ENCODE results near the gene PACSIN1.

Gene PACSIN1

DNA sequence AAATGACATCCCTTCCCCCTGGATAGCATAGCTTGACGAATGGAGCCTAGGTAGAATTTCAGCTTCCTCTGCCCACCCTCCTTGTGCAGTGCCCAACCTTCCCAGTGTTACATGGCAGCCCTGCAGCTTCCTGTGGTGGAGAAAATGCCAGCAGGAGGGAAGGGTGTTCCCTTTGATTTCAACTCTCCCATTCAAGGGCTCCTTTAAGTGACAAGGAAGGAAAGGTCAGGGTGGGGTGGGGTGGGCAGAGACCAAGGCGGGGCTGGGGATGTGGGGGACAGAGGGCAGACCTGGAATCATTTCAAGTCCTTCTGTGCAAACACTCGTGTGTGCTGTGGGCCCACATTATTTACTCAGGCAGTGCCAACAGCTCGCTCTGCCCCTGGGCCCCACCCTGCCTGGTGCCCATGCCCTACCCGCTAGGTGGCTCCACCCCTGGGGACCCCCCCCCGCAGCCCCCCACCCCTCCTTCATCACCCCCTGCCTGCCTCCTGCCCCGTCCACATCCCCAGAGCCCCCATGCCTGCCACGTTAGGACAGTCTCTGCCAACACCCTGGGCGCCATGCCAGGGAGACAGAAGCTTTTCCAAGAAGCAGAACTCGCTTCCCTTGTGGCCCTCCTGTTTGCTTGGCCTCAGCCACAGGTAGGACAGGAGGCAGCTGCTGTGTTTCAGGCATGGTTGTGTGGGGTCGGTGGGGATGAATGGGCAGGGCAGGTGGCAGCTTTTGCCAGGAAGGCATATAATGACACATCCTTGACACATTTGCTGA is 80.9 kb downstream of the PACSIN1 start:
- H3K4me2 ChIP-seq (ENCODE audit: low read length), result no peak overlapping the region
- H3K27me3 ChIP-seq (ENCODE audit: control insufficient read depth, insufficient read depth, low read length), result peaks cover 3% of the 10 kb centered on the region
- no peak overlapping the region for H3K9ac ChIP-seq (ENCODE audit: low read depth, low read length)
- H3K4me1 ChIP-seq (ENCODE audit: control insufficient read depth, insufficient read depth, low read length), result peaks cover 24% of the 10 kb centered on the region
- no peaks in the 10 kb centered on the region for H3K36me3 ChIP-seq (ENCODE audit: insufficient read depth, low read length)
- H3K9me3 ChIP-seq (replicated peaks; ENCODE audit: low read length), result no peaks in the 10 kb centered on the region
- no peak overlapping the region for H3K4me3 ChIP-seq (ENCODE audit: low read length)

GRCh38 chr6:34547701-34548644 is 82.1 kb downstream of the PACSIN1 start:
- H3K4me3 ChIP-seq (ENCODE audit: low read length), result no peak overlapping the region
- H3K4me2 ChIP-seq (ENCODE audit: low read length), result no peak overlapping the region
- no peak overlapping the region for H3K9ac ChIP-seq (ENCODE audit: low read depth, low read length)
- H3K27me3 ChIP-seq (ENCODE audit: control insufficient read depth, insufficient read depth, low read length), result peaks cover 7% of the 10 kb centered on the region
- H3K36me3 ChIP-seq (ENCODE audit: insufficient read depth, low read length), result no peaks in the 10 kb centered on the region
- H3K4me1 ChIP-seq (ENCODE audit: control insufficient read depth, insufficient read depth, low read length), result peaks cover 24% of the 10 kb centered on the region
- no peaks in the 10 kb centered on the region for H3K9me3 ChIP-seq (replicated peaks; ENCODE audit: low read length)

- Histone ChIP-seq H3K36me3 (ENCODE audit: insufficient read depth, low read length) (no peaks in the 10 kb centered on the region), H3K4me2 (ENCODE audit: low read length) (no peak overlapping the region), H3K9ac (ENCODE audit: low read depth, low read length) (no peak overlapping the region), H3K4me1 (ENCODE audit: control insufficient read depth, insufficient read depth, low read length) (peaks cover 12% of the 10 kb centered on the region), H3K27me3 (ENCODE audit: control insufficient read depth, insufficient read depth, low read length) (peaks cover 7% of the 10 kb centered on the region), H3K9me3 (replicated peaks; ENCODE audit: low read length) (no peaks in the 10 kb centered on the region), H3K4me3 (ENCODE audit: low read length) (no peak overlapping the region)
Measured at GRCh38 chr6:34549026-34549803, 83.3 kb downstream of the PACSIN1 start.

- no peaks in the 10 kb centered on the region for H3K36me3 ChIP-seq (ENCODE audit: insufficient read depth, low read length)
- H3K27me3 ChIP-seq (ENCODE audit: control insufficient read depth, insufficient read depth, low read length), result peaks cover 7% of the 10 kb centered on the region
- no peak overlapping the region for H3K4me3 ChIP-seq (ENCODE audit: low read length)
- H3K4me1 ChIP-seq (ENCODE audit: control insufficient read depth, insufficient read depth, low read length), result peaks cover 6% of the 10 kb centered on the region
- H3K9me3 ChIP-seq (replicated peaks; ENCODE audit: low read length), result no peaks in the 10 kb centered on the region
- no peak overlapping the region for H3K9ac ChIP-seq (ENCODE audit: low read depth, low read length)
- no peak overlapping the region for H3K4me2 ChIP-seq (ENCODE audit: low read length)
Measured at GRCh38 chr6:34549804-34550202, 83.9 kb downstream of the PACSIN1 start.

DNA sequence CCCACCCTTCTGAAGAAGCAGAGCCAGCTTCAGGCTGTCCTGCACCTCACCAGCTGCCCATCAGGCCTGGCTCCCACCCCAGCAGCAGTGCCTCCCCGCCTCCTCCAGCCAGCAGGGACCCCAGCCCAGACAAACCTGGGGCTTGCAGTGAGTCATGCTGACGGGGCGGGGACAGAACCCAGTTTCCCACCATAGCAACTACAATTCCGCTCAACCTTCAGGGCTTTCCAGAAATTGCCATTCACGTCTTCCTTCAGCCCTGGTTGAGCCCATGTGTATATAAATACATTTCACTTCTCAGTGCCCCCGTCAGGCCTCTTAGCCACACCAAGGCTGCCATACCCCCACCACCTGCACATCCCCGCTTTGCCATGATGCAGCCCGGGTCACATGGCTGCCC is 85.8 kb downstream of the PACSIN1 start:
- Histone ChIP-seq H3K4me2 (ENCODE audit: low read length) (no peak overlapping the region), H3K36me3 (ENCODE audit: insufficient read depth, low read length) (no peaks in the 10 kb centered on the region), H3K9ac (ENCODE audit: low read depth, low read length) (no peak overlapping the region), H3K4me3 (ENCODE audit: low read length) (no peak overlapping the region), H3K4me1 (ENCODE audit: control insufficient read depth, insufficient read depth, low read length) (peaks cover 5% of the 10 kb centered on the region), H3K9me3 (replicated peaks; ENCODE audit: low read length) (no peaks in the 10 kb centered on the region), H3K27me3 (ENCODE audit: control insufficient read depth, insufficient read depth, low read length) (peaks cover 7% of the 10 kb centered on the region)

DNA sequence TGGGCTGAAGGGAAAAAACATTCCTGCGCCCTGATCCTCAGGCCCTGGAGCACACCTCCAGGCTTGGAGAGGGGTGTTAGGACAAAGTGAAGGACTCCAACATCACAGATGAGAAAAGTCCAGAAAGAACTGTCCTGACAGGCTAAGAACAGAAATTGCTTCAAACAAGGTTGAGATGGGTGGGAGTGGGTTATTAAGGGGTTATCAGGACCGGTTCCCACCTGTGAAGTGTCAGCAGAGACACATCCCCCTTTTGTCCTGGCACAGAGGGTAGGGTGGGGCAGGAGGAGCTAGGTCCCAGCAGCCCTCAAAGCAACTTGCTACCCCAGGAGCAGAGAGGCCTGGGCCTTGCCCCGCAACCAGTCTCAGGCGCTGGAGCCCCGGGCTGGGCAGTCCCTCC is 86.7 kb downstream of the PACSIN1 start:
- Histone ChIP-seq H3K27me3 (ENCODE audit: control insufficient read depth, insufficient read depth, low read length) (peaks cover 7% of the 10 kb centered on the region), H3K9ac (ENCODE audit: low read depth, low read length) (no peak overlapping the region), H3K9me3 (replicated peaks; ENCODE audit: low read length) (no peaks in the 10 kb centered on the region), H3K4me3 (ENCODE audit: low read length) (no peak overlapping the region), H3K4me1 (ENCODE audit: control insufficient read depth, insufficient read depth, low read length) (no peaks in the 10 kb centered on the region), H3K4me2 (ENCODE audit: low read length) (no peak overlapping the region), H3K36me3 (ENCODE audit: insufficient read depth, low read length) (no peaks in the 10 kb centered on the region)

DNA sequence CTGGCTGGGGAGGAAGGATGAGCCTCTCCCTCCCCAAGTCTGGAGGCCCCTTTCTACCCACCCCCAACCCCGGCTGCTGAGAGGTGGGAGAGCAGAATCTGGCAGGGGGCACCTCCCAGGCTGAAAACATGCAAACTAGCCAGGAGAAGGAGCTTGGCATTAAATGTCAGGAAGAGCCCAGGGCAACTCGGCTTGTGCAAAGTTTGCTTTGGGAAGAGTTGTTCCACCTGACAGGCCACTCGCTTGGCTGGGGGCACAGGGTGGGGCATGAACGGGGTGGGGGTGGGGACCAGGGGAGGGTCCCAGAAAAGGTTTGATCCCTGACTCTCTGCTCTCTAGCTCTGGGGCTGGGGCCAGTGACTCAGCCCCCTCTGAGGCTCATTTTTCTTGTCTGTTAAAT is 87.3 kb downstream of the PACSIN1 start:
- Histone ChIP-seq H3K4me2 (ENCODE audit: low read length) (no peak overlapping the region), H3K36me3 (ENCODE audit: insufficient read depth, low read length) (no peaks in the 10 kb centered on the region), H3K4me1 (ENCODE audit: control insufficient read depth, insufficient read depth, low read length) (no peaks in the 10 kb centered on the region), H3K4me3 (ENCODE audit: low read length) (no peak overlapping the region), H3K9ac (ENCODE audit: low read depth, low read length) (no peak overlapping the region), H3K9me3 (replicated peaks; ENCODE audit: low read length) (peaks cover under 1% of the 10 kb centered on the region), H3K27me3 (ENCODE audit: control insufficient read depth, insufficient read depth, low read length) (peaks cover 7% of the 10 kb centered on the region)

DNA sequence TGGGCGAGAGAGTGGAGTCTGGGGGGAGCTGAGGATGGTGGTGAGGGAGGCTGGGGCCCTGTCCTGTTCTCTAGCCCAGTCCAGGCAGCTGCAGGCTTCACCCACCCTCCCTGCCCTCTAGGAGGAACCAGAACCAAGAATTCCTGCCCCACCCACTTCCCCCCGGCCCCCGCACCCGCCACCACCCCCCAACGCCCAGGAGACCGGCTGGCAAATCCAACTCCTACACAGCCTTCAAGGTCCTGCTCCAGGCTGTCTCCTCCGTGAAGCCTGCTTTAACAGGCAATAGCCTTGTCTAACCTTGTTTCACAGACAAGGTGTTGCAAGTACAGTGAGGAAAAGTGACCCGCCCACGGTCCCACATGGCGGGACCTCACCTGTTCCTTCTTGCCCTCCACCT is 87.9 kb downstream of the PACSIN1 start:
- H3K4me2 ChIP-seq (ENCODE audit: low read length), result no peak overlapping the region
- no peak overlapping the region for H3K9ac ChIP-seq (ENCODE audit: low read depth, low read length)
- H3K9me3 ChIP-seq (replicated peaks; ENCODE audit: low read length), result peaks cover 3% of the 10 kb centered on the region
- H3K4me1 ChIP-seq (ENCODE audit: control insufficient read depth, insufficient read depth, low read length), result no peaks in the 10 kb centered on the region
- no peak overlapping the region for H3K4me3 ChIP-seq (ENCODE audit: low read length)
- peaks cover 7% of the 10 kb centered on the region for H3K27me3 ChIP-seq (ENCODE audit: control insufficient read depth, insufficient read depth, low read length)
- no peaks in the 10 kb centered on the region for H3K36me3 ChIP-seq (ENCODE audit: insufficient read depth, low read length)

DNA sequence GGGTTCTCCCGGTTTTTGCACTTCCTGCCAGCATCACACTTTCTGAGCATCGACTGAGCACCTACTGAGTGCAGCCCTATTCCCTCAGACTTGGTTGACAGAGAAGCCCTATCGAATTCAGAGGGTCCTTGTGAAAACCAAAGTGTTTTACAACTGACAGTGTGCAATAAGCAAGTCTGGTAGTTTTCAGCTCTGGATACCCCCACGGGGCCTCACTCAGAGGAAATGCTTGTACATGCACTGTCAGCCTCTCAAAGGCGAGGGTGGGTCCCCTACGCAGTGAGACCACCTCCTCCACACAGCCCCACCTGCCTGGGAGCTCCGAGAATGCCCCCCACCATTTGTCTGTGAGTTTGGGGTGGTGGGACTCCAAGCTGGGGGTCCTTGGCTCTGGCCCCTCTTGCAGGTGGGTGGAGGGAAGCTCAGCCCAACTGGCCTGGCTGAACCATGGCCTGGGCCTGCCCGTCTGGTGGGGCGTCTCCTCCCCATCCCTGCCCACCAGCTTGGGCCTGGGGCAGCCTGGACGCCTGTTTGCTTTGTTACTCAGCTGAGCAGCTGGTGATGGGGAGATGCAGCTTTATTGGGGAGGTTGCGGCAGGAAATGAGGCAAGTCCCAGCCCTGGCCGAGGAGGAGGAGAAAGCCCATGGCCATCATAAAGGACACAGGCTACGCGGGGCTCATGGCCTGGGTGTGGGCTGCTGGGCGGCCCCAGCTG is 88.6 kb downstream of the PACSIN1 start:
- H3K4me1 ChIP-seq (ENCODE audit: control insufficient read depth, insufficient read depth, low read length), result no peaks in the 10 kb centered on the region
- peaks cover 4% of the 10 kb centered on the region for H3K27me3 ChIP-seq (ENCODE audit: control insufficient read depth, insufficient read depth, low read length)
- H3K4me3 ChIP-seq (ENCODE audit: low read length), result no peak overlapping the region
- peaks cover 3% of the 10 kb centered on the region for H3K9me3 ChIP-seq (replicated peaks; ENCODE audit: low read length)
- H3K36me3 ChIP-seq (ENCODE audit: insufficient read depth, low read length), result no peaks in the 10 kb centered on the region
- no peak overlapping the region for H3K9ac ChIP-seq (ENCODE audit: low read depth, low read length)
- H3K4me2 ChIP-seq (ENCODE audit: low read length), result no peak overlapping the region

- H3K9ac ChIP-seq (ENCODE audit: low read depth, low read length), result no peak overlapping the region
- H3K36me3 ChIP-seq (ENCODE audit: insufficient read depth, low read length), result no peaks in the 10 kb centered on the region
- peaks cover 3% of the 10 kb centered on the region for H3K9me3 ChIP-seq (replicated peaks; ENCODE audit: low read length)
- H3K4me3 ChIP-seq (ENCODE audit: low read length), result no peak overlapping the region
- H3K4me2 ChIP-seq (ENCODE audit: low read length), result no peak overlapping the region
- no peaks in the 10 kb centered on the region for H3K4me1 ChIP-seq (ENCODE audit: control insufficient read depth, insufficient read depth, low read length)
- H3K27me3 ChIP-seq (ENCODE audit: control insufficient read depth, insufficient read depth, low read length), result peaks cover 4% of the 10 kb centered on the region
Measured at GRCh38 chr6:34555007-34555322, 89.1 kb downstream of the PACSIN1 start.

GRCh38 chr6:34555328-34555727 is 89.5 kb downstream of the PACSIN1 start:
- no peaks in the 10 kb centered on the region for H3K36me3 ChIP-seq (ENCODE audit: insufficient read depth, low read length)
- no peaks in the 10 kb centered on the region for H3K4me1 ChIP-seq (ENCODE audit: control insufficient read depth, insufficient read depth, low read length)
- H3K4me2 ChIP-seq (ENCODE audit: low read length), result no peak overlapping the region
- H3K27me3 ChIP-seq (ENCODE audit: control insufficient read depth, insufficient read depth, low read length), result peaks cover 4% of the 10 kb centered on the region
- H3K9ac ChIP-seq (ENCODE audit: low read depth, low read length), result no peak overlapping the region
- H3K9me3 ChIP-seq (replicated peaks; ENCODE audit: low read length), result peaks cover 3% of the 10 kb centered on the region
- no peak overlapping the region for H3K4me3 ChIP-seq (ENCODE audit: low read length)
